ENCODE data around the gene WASF3. TPM values are rescaled to one million over a fixed set of nuclear protein-coding genes. Genes with fewer than 3 reads are reported as not detected.

The WASF3 gene
- total RNA-seq, 2 donors from 2014 or later, result 3.1 to 4.1 TPM

GRCh38 chr13:26540334-26540733 is 17.1 kb upstream of the WASF3 start:
- intact Hi-C loops (cut with DNase I, micrococcal nuclease), result no loop called here
- no peak for ATAC-seq
- no peak for DNase-seq

GRCh38 chr13:26541041-26541440 is 16.4 kb upstream of the WASF3 start:
- DNase-seq, result no peak
- ATAC-seq, result no peak
- intact Hi-C loops (cut with DNase I, micrococcal nuclease), result no loop called here

DNA sequence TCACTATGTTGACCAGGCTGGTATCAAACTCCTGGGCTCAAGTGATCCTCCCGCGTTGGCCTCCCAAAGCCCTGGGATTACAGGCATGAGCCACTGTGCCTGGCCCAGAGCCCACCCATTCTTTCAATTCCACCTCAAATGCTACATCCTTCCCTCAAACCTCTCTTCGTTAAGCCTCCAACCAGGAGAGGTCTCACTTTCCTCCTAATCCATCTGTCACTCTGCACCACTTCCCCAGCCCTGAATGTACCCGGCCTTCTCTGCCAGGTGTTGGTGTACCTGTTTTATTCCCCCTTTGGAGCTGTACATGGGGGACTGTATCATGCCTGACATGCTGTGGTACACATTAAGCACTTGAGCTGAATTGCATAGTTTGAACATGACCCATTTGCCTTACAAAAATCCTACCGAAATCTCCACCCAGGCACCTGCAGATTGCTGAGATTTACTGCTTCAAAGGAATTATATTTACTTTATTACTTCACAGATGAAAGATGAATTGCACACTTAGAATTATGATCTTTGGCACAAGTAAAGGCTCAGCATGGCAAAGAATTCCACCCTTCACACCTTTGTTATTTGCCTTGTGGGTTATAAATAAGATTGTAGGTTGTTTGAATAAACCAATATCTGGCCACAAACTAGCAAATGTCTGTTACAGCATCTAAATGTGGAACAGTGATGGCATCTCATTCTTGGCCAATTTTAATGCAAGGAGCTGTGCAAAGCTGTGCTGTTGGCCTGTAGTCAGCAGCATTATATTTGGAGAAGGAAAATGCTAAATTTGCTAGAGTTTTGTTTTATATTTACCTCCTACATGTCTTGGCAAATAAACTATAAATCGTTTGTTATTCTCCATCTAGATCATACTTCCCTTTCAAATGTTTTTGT is 15.6 kb upstream of the WASF3 start:
- intact Hi-C loops (cut with DNase I, micrococcal nuclease), result no loop called here
- ATAC-seq, result peak; percentile 83
- DNase-seq, result no peak

GRCh38 chr13:26544707-26545106 is 12.8 kb upstream of the WASF3 start:
- no peak for DNase-seq
- intact Hi-C loops (cut with DNase I, micrococcal nuclease), result no loop called here
- no peak for ATAC-seq

DNA sequence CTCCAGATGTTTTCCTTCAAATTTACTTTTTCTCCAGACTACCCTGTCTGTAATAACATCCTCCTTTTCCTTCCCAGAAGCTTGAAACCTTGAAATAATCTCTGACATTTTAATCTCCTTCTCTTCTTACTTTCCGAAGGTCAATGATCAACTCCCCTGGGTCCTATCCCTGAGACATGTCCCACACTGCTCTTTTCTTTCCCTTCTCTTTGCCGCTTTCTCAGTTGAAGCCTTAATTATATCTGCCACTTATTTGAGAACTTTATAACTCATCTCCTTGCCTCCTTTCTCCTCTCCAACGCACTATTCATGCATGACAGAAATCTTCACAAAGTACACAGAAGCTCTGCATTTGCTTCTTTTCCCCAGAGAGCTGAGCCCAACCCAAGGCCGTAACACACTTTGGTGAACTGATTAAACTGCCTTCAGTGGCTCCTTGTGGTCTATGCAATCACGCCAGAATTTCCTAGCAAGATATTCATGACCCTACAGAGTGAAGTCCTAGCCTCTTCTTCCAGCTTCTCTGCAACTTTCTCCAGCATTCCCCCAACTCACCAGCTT is 9.2 kb upstream of the WASF3 start:
- DNase-seq (no peak), ATAC-seq (no peak)
- intact Hi-C loops (cut with DNase I, micrococcal nuclease), result no loop called here

- no peak for DNase-seq
- no peak for ATAC-seq
- intact Hi-C loops (cut with DNase I, micrococcal nuclease), result no loop called here
These were observed 7.8 kb upstream of the WASF3 start for GRCh38 chr13:26549713-26550112.

DNA sequence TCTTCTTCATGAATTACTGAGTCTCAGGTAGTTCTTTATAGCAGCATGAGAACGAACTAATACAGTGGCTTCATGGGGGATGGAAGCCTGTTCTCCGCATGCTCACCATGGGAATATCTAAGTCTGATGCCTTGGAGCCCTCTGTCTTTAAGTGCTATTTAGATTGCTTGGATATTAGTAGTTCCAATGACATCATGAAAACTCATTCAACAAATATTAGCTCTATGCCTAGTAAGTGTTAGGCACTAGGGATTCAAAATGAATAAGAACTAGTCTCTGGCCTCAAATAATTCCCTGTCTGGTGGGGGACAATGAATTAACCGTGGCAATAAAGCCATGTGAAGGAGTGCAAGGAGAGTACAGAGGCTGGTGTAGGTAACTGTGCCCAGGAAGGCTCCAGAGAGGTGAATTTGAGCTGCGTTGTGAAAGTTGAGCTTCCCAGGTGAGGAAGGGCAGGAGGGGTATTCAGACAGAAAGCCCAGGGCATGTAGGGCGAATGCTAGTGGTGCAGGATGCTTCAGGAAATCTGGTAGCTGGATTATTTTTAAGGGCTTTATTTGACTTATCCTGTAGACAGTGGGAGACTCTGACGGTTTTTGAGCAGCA is 6.1 kb upstream of the WASF3 start:
- DNase-seq (no peak), ATAC-seq (no peak)
- intact Hi-C loops (cut with DNase I, micrococcal nuclease), result no loop called here

GRCh38 chr13:26555413-26555812 is 2.1 kb upstream of the WASF3 start:
- ATAC-seq (no peak), DNase-seq (no peak)
- intact Hi-C loops (cut with DNase I, micrococcal nuclease), result no loop called here

GRCh38 chr13:26557051-26557392 is 461 bp upstream of the WASF3 start:
- no peak for DNase-seq
- intact Hi-C loops (cut with DNase I, micrococcal nuclease), result no loop called here
- no peak for ATAC-seq

GRCh38 chr13:26558074-26558805 is 757 bp downstream of the WASF3 start:
- intact Hi-C loops (cut with DNase I, micrococcal nuclease), result no loop called here
- ATAC-seq (no peak), DNase-seq (no peak)

DNA sequence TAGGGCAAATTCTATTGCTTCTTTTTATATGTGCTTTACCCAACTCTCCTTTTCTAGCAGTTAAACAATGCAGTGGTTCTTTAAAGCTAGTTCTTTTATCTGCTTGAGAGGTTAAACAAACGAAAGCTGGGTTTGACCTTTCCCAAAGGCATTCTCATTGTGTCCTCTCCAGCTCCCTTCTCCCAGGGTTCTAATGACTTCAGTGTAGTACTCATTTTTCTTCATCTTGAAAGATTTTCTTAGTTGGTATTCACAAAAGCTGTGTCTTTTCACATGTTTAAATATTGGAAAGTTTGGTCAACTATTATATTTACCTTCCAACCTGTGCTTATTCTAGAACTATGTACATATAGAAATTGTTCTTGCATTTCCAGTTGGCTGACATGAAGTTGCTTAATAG is 1.5 kb downstream of the WASF3 start:
- intact Hi-C loops (cut with DNase I, micrococcal nuclease), result no loop called here
- DNase-seq (no peak), ATAC-seq (no peak)

DNA sequence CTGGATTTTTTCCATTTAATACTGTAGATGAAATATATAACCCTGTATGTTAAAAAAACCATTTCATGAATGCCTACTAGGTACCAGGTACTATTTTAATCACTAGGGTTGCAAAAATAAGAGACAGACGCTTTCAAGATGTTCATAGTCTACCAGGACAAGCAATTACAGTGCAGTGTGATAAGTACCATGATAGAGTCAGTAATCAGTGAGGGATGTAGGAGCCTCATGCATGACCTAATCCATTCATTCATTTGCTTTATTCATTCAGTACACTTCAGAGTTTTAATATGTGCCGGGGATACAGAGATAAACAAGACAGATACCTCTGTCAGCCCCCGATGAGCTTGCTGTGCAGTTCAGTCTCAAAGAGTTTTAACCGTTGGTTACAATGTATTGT is 3.0 kb downstream of the WASF3 start:
- ATAC-seq (no peak), DNase-seq (no peak)
- intact Hi-C loops (cut with DNase I, micrococcal nuclease), result no loop called here

DNA sequence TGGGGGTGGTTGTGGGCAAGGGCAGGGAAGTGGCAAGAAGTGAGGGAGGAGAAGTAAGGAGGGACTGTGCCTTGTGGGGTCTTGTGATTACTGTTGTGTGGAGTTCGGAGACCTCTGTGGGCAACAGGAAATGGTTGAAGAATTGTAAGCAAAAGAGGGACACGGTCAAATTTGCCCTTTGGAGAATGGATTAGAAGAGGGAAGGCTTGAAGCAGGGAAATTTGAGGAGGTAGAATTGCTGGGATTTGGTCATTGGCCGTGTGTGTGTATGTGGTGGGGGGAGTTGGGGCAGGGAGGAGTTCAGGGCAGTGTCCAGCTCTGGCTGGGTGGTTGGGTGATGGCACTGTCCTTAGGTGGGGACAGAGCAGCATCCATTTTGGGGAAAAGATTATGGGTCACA is 3.6 kb downstream of the WASF3 start:
- DNase-seq (no peak), ATAC-seq (no peak)
- intact Hi-C loops (cut with DNase I, micrococcal nuclease), result no loop called here

DNA sequence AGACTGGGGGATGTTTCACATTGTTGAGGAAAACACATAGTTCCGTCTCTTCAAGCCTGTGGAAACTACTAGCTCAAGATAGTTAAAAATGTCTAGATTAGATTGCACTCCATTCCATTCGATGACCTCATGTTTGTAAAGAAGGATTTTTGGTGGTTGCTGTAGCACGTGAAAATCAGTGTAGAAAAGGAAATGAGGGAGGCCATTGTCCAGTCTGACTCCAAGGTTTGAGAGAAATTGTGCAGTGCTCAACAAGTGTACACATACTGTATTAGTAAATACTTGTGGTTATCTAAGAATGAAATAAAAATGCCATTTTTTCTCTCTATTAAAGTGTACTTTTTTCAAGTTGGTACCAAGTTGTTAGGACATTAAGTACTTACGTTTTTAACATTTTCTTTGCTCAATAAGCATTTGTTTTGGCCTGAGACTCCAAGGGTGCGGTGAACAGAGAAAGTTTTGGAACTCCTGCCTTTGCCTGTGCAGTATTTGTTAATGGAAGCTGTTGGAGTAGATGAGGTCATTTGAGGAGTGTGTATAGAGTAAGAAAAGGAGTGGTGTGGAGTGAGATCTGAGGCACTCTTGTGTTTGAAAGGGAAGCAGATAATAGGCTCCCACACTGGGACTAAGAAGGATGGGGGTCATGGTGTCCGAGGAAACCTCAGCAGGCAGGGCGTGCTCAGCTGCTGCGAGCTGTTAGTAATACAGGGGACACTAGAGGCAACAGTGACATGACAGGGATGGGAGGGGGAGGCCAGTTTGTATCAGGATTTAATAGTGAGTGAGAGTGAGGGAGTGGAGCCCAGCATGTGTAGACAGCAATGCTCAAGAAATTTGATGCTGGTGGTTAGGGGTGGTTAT is 4.4 kb downstream of the WASF3 start:
- no peak for ATAC-seq
- DNase-seq, result no peak
- intact Hi-C loops (cut with DNase I, micrococcal nuclease), result no loop called here

DNA sequence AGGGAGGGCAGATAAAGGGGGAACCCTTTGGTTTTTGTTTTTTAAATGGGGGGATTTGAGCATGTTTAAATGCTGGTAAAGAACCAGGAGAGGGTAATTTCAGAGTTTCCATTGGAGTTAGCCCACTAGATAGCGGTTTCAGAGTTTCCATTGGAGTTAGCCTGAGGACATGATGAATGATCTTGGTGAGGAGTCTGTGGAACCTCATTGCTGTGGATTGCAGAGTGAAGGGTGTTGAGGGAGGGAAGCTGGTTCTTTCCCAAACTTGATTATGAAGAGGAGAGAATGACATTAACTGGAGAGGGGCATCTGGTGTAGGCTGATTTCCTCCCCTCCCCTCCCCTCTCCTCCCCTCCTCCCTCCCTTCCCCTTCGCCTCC is 5.0 kb downstream of the WASF3 start:
- ATAC-seq (no peak), DNase-seq (no peak)
- intact Hi-C loops (cut with DNase I, micrococcal nuclease), result no loop called here

DNA sequence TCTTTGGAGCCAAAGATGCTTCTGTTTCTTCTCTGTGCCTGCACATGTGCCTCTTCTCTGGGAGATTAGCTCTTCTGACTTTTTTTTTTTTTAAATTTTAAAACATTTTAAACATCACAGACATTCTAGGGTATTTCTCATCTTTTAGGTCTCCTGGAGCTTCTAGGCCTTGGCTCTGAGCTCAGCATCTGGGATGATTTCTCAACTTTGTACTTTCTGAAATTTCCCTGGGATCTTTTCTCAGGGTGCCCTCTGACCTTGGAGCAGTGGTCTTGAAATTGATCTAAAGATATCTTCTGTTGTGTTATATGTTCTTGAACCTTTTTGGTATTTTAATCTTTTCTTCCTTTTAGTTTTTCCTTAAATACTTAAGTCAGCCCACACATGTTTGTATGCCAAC is 6.2 kb downstream of the WASF3 start:
- intact Hi-C loops (cut with DNase I, micrococcal nuclease), result no loop called here
- DNase-seq (no peak), ATAC-seq (no peak)

DNA sequence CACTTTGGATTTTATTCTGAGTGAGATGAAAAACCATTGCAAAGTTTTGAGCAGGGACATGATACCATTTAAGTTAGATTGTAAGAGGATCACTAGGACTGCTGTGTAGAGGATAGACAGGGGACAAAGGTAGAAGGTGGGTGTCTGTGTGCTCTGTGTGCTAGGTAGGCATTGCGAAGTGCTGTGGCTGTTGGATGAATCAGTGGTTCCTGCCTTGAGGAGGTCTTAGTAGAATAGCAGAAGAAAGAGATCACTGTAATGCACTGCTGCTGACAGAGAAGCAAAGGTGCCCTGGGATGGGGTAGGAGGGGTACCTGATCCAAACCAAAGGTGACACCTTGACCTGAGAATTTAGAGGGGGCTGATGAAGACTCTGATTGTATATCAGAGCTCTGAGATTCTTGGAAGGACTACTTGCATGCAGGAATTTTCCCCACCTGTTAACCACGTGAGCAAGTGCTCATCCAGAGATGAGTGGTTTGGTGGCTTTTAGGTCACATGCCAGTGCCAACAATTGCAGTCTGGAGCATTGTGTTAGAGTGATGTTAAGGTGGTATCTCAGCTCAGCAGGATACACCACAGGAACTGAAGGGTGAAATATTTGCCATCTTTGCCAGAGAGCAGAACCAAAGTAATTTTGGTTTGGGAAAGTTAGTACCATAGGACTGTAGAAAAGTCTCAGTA is 10.8 kb downstream of the WASF3 start:
- intact Hi-C loops (cut with DNase I, micrococcal nuclease), result no loop called here
- DNase-seq (no peak), ATAC-seq (no peak)

DNA sequence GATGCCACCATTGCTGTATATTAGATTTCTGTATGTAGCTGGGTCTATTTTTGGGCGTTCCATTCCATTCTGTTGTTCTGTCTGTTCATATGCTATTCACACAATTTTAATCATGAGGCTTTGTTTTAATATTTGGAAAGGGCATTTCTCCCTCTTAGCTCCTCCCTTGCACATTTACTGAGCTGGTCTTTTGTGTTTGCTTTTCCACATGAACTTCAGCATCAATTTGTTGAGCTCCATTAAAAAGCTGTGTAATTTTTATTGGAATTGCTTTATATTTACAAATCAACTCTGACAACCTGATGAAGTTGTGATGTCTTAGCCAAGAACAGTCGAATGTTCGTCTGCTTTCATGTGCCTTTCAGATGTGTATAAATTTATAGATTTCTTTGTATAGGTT is 14.0 kb downstream of the WASF3 start:
- DNase-seq, result no peak
- intact Hi-C loops (cut with DNase I, micrococcal nuclease), result no loop called here
- ATAC-seq, result no peak
